Activated T-cell treated with anti-CD3 and anti-CD28 coated beads for 4 hours (primary cell): ENCODE data around the gene MMP8.

Source experiments
- DNase-seq: peaks from one replicate; pipeline ENCODE4 v3.0.0-alpha.2; 2020

The MMP8 gene

GRCh38 chr11:102719620-102720277, 5.0 kb downstream of the MMP8 start:
- no peak for DNase-seq

DNA sequence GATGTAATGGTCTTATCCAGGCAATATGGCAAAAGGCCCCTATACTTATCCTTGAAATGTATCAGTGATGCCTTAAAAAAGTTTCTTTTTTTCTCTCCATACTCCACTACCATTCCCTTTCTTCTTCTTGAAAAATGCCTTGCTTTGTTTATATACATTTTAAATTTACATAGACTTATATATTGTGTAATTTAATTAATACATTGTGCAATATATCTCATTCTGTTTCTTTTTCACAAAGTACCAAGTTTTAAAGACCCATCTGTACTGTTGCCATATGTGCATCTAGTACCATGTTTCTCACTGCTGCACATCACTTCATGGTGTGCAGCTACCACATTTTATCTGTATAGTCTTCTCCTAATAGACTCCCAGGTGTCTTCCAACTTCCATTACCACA, 7.5 kb downstream of the MMP8 start:
- no peak for DNase-seq

DNA sequence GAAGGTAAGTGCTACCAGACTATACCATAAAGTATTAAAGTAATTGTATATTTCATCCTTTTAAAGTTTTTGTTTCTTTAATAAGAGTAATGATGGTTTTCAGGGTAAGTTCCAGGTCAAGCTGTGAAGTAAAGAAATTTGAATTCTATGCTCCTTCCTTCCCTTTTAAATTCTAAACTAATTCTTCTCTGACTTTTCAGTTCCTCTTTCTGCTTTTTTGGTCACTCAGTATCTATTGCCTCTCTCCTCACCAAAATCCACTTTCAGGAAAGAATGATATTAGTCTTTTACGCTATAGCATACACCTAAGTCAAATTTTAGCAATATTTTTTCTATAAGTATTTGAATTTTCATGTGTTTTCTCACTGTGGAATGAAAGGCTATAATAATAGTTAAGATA, 8.2 kb downstream of the MMP8 start:
- DNase-seq: no peak

DNA sequence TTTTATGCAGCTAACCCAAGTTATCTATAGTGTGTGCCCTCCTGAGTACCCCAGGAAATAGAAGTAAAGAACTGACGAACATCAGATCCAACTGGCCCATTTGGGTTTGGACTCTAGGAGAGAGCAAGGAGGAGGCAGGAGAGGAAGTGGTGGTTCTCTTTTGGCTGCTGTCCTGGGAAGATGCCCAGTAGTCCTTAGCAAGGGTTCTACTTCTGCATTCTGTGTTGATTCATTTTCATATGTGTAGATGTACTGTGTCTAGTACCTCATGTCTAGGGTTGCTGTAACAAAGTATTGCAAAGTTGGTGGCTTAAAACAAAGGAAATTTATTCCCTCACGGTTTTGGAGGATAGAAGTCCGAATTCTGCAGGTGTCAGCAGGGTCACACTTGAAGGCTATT, 12.6 kb downstream of the MMP8 start:
- no peak for DNase-seq

GRCh38 chr11:102709201-102709945, 15.4 kb downstream of the MMP8 start:
- no peak for DNase-seq

- no peak for DNase-seq
Measured at GRCh38 chr11:102708654-102709053, 16.1 kb downstream of the MMP8 start.

- DNase-seq: no peak
Measured at GRCh38 chr11:102705626-102706025, 19.1 kb downstream of the MMP8 start, which contains the start of gene MMP27. Gene MMP27, minus strand, starts transcription at chr11:102705769. Its CDS starts 55 bp downstream, at chr11:102705714.

- no peak for DNase-seq
Measured at GRCh38 chr11:102704841-102705240, 19.9 kb downstream of the MMP8 start.

DNA sequence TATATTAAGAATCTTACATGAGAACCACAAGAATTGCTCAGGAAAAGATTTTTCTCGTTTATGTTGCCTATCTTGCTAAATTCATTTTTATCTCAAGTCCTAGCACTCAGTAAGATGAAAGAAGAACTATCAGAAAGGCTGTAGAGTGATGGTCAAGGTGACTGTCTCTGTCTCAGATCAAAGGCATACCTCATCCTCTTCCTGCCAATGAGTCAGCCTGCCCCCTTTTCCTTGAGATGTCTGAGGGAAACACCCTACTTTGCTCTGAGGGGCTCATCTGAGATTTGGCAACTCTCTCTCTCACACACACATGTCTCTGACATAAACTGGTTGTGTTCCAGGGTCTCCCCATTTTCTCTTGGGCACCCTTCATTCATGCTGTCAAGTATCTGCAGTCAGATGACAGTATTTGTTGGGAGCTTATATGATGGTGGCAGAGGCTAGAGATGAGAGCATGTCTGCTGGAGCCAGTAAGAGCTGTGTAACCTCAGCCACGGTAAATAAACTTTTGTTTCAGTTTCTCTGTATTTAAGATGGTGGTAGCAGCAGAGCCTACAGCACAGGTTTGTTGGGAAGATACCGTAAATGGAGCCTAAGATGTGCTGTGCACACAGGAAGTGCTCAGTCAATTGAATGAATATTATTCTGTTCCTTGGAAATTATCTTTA, 20.8 kb downstream of the MMP8 start:
- DNase-seq: no peak

DNA sequence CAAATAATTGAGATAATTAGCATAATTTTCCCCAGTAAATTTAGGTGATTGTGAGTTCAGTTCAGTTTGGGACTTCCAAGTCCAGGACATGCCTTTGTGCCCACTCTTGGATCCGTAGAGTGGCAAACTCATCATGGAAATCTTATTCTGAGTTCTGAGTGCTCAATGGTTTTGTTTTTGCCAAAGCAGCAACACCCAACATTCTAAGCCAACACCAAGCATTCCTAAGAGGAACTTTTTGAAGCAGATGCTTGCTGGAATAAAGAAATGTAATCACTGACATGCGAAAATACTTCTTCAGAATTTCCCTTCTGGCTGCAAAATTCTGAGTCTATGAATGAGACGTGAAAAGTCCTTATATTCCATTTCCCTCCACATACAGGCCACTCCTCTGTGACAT, 29.6 kb downstream of the MMP8 start:
- no peak for DNase-seq

- no peak for DNase-seq
Measured at GRCh38 chr11:102685754-102686153, 39.0 kb downstream of the MMP8 start.

DNA sequence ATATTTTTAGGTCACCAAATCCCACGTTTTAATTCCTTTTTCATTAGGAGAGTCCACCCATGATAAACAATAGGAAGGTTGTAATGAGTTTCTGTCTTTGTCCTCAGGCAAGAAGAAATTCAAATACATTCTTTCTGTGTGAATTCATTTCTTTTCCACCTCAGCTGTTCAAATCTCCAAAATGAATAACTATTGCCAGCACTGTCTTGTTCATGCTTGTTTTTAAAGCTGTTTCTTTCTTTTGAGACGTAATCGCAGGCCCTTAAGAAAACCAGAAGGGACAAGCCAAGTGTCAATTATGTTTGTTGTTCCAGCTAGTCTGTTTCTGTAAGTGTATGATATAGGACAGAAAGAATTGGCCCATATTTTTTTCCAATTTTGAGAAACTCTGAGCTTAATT, 39.4 kb downstream of the MMP8 start:
- DNase-seq: no peak

GRCh38 chr11:102683277-102683676, 41.5 kb downstream of the MMP8 start:
- DNase-seq: no peak

GRCh38 chr11:102680945-102681344, 43.8 kb downstream of the MMP8 start:
- DNase-seq: no peak

- DNase-seq: no peak
Measured at GRCh38 chr11:102678022-102678421, 46.7 kb downstream of the MMP8 start.

DNA sequence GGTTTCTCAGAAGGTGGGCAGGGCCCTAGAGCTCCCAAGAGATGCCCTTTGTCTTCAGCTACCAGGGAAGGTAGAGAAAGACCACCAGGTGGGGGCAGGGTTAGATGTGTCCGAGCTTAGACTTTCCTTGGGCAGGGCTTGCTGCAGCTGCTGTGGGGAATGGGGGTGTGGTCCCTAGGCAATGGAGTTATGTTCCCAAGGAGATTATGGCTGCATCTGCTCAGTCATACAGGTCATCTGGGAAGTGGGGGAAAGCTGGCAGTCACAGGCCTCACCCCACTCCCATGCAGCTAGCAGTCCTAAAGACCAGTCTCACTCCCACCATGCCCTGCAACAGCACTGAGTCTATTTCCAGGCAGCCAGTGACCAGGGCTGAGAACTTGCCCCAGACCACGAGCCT, 48.7 kb downstream of the MMP8 start:
- DNase-seq: no peak

- DNase-seq: no peak
Measured at GRCh38 chr11:102669664-102670063, 55.1 kb downstream of the MMP8 start.

DNA sequence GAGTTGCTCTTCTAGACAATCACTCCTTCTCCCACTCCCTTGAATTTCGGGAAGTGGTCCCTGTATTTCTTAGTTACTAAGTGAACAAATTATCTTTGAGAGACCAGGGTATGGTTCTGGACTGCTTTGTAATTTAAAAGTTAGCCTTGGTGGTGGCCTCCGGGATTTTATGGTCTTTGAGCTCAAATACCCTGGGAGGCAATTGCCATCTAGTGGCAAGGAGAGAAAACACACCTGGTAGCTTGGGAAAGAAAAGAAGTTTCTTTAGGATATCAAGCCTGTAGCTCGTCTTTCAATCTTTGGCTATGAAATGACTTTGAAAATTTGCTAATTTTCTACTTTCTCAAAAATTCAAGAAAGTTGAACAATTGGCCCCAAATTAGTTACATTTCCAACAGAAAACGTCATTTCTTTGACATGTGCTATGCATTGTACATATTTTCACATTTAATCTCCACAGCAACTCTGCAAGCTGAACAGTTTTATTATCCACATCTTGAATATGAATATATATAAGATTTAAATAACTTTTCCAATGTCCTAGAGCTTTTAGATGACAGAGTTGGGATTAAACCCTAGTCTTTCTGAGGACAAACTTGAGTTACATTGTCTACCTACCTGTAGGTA, 58.3 kb downstream of the MMP8 start:
- DNase-seq: no peak

DNA sequence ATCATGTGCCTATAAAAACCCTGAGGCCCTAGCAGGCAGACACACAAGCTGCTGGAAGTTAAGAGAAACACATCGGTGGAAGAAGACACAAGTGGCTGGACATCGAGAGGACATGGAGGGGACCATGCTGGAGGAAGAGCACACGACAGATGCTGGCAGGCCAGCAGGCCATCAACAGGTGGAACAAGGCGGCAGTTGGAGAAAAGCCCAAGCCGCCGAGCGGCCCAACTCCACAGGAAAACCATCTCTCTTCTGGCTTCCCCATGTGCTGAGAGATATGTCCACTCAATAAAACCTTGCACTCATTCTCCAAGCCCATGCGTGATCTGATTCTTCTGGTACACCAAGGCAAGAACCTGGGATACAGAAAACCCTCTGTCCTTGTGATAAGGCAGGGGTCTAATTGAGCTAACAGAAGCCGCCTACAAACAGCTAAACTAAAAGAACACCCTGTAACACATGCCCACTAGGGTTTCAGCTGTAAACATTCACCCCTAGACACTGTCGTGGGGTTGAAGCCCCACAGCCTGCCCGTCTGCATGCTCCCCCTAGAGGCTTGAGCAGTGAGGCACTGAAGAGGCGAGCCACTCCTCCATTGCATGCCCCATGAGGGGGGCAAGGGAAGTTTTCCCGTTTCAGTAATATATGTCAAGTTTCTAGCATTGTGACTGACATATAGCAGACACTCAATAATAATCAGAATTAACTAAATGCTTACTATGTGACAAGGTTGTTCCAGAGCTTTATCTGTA, 60.6 kb downstream of the MMP8 start:
- DNase-seq: no peak

- no peak for DNase-seq
Measured at GRCh38 chr11:102662607-102663006, 62.1 kb downstream of the MMP8 start.
